Thymus (tissue), 11 donors: Measurements from ENCODE around the gene MTR. TPM values are rescaled to one million over a fixed set of nuclear protein-coding genes. Genes with fewer than 3 reads are reported as not detected.

ENCODE experiments used
- DNase-seq, 9 donors: peaks; one replicate each; pipeline ENCODE4 v3.0.0-alpha.2; 2013; ENCODE audit warnings: low spot score in 9 of 9, low read depth in 6 of 9, missing footprints in 1 of 9
- H3K27ac ChIP-seq, 2 donors: one replicate each; pipeline ENCODE4 v1.5.1; 2013; ENCODE audit warnings: control low read depth in 1 of 2, low read depth in 1 of 2, low read length in 1 of 2, mild to moderate bottlenecking in 1 of 2, moderate library complexity in 1 of 2
- H3K27me3 ChIP-seq, 2 donors: one replicate each; pipeline ENCODE4 v1.5.1; 2013; ENCODE audit warnings: low read length in 1 of 2; ENCODE audit not compliant: control insufficient read depth in 2 of 2, insufficient read depth in 1 of 2
- H3K36me3 ChIP-seq, 2 donors: one replicate each; pipeline ENCODE4 v1.5.1; 2013; ENCODE audit warnings: low read length in 1 of 2, mild to moderate bottlenecking in 1 of 2, moderate library complexity in 1 of 2; ENCODE audit not compliant: control insufficient read depth in 2 of 2, insufficient read depth in 2 of 2
- H3K4me1 ChIP-seq, 2 donors: one replicate each; pipeline ENCODE4 v1.5.1; 2013; ENCODE audit warnings: low read length in 2 of 2; ENCODE audit not compliant: control insufficient read depth in 2 of 2, insufficient read depth in 2 of 2
- H3K4me3 ChIP-seq, 2 donors: one replicate each; pipeline ENCODE4 v1.5.1; 2013; ENCODE audit warnings: low read length in 2 of 2, control low read depth in 1 of 2, mild to moderate bottlenecking in 1 of 2
- H3K9me3 ChIP-seq, 2 donors: one replicate each; pipeline ENCODE4 v1.5.1; 2013; ENCODE audit warnings: low read length in 1 of 2, mild to moderate bottlenecking in 1 of 2; ENCODE audit not compliant: control insufficient read depth in 2 of 2, insufficient read depth in 1 of 2
- WGBS: extraction: QIAGEN DNeasy Blood & Tissue Kit; methylation state at CpG from one replicate; pipeline ENCODE4 v1.1.7; 2013; 5-methylcytosine and 5-hydroxymethylcytosine counted together
- polyA plus RNA-seq: library from polyadenylated mRNA; stranded (reverse); fragments of 200-250 nt; gene quantifications from one replicate; pipeline ENCODE4 v1.2.3, GENCODE V29; 2013
- total RNA-seq: library from RNA; stranded (reverse); fragments of 120-200 nt; gene quantifications from one replicate; pipeline ENCODE4 v1.2.4, GENCODE V29; 2013
- donor health status: healthy.

The MTR gene
- total and polyA plus RNA-seq, 2 donors, result 12.5 to 25.0 TPM

DNA sequence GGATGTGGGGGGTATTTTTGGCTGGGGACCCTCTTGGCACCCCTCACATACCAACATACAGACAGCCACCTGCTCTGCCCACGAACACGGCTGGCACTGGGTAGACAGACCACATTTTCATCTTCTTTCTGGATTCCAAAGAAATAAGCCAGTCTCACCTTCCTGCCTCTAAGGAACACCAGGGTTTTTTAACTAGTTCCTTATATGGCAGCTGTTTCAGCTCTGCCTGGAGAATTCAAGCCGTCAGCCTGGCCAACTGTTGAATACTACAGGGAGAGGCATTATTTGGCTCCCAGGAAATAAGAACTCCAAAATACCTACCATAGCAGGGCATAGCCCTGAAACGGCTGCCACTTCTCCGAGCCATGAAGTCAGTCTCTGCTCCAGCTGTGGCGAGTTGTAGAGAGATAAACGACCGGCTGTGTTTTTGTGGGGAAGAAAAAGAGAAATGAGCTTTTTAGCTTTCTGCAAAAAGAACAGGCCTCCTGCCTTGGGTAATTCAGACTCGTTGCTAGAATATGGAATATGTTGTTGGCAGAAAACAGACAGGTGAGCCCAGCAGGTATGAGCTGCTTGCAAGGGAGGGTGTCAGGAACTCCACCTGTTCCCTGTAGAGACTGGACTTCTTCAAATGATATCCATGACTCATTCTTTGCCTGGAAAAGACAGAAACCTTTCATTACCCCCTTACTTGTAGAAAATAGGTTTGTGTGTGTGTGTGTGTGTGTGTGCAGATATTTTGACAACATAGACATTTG, 157.3 kb downstream of the MTR start:
- no peak overlapping the region for H3K27ac ChIP-seq
- no peak for DNase-seq
- H3K4me3 ChIP-seq, result no peak overlapping the region
- no peaks in the 10 kb centered on the region for H3K4me1 ChIP-seq
- H3K36me3 ChIP-seq, result no peaks in the 10 kb centered on the region
- 58% methylated on average over 9 of the region's 9 CpGs for WGBS
- H3K27me3 ChIP-seq, result no peaks in the 10 kb centered on the region
- no peaks in the 10 kb centered on the region for H3K9me3 ChIP-seq

DNA sequence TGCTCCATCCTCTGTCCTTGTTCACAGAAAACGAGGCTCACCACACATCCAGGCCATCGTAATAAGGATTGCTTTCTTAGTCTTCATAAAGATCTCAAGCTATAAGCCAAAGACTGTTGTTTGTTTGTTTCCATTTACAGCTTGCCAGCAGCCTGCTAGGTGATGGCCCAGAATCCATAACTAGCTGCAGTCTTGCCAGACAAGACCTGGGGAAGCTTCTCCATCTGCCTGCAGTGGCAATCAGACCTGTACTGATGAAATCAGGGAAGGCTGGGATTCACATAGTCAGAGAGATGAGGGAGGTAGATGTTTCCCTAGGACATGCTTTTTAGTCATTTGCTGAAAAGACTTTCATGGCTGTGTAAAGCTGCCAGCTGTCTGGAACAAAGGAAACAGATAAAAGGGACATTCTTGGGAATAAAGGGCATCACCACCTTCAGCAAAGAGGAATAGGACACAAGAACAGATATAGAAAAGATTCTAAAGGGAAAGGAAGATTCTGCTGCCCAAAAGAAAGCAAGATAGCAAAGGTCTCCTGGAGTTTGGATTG, 158.1 kb downstream of the MTR start:
- no peak for DNase-seq
- Histone ChIP-seq H3K27me3 (no peaks in the 10 kb centered on the region), H3K4me3 (no peak overlapping the region), H3K9me3 (no peaks in the 10 kb centered on the region), H3K4me1 (no peaks in the 10 kb centered on the region), H3K36me3 (no peaks in the 10 kb centered on the region), H3K27ac (no peak overlapping the region)
- WGBS, result 86% methylated on average over 2 of the region's 2 CpGs

Other genes with a start within 250 kb of the MTR start
- 17.7 TPM for gene HEATR1, start 190.8 kb upstream of the MTR start, total RNA-seq
- 7.1 TPM for gene HEATR1, start 190.8 kb upstream of the MTR start, polyA plus RNA-seq
- 0.38 TPM for gene ACTN2, start 108.8 kb upstream of the MTR start, total RNA-seq
- 1.3 TPM for gene ACTN2, start 108.8 kb upstream of the MTR start, polyA plus RNA-seq
- gene MT1HL1, start 209.1 kb downstream of the MTR start, total RNA-seq, result not detected
- not detected for gene MT1HL1, start 209.1 kb downstream of the MTR start, polyA plus RNA-seq
- gene RYR2, start 246.9 kb downstream of the MTR start, total RNA-seq, result 0.38 TPM
- gene RYR2, start 246.9 kb downstream of the MTR start, polyA plus RNA-seq, result 0.21 TPM